Activated CD4-positive, alpha-beta T cell treated with anti-CD3 and anti-CD28 coated beads, Interleukin-2, amount 50 U/mL, for 4 hours (primary cell): ENCODE measurements around the gene FOXC2.

Source experiments
- DNase-seq, 2 experiments: peaks; one replicate each; pipeline ENCODE4 v3.0.0-alpha.2; 2020

FOXC2 gene

GRCh38 chr16:86566601-86566965 lies at the start of gene FOXC2:
Gene FOXC2 (plus strand): TSS chr16:86566829. CDS start chr16:86567336, 507 bp downstream.
- peak; percentile 35 to 41 for DNase-seq

- no peak for DNase-seq
Measured at GRCh38 chr16:86517033-86517432, 49.6 kb upstream of the FOXC2 start.

GRCh38 chr16:86517652-86518258 lies 48.9 kb upstream of the FOXC2 start:
- DNase-seq: no peak

DNA sequence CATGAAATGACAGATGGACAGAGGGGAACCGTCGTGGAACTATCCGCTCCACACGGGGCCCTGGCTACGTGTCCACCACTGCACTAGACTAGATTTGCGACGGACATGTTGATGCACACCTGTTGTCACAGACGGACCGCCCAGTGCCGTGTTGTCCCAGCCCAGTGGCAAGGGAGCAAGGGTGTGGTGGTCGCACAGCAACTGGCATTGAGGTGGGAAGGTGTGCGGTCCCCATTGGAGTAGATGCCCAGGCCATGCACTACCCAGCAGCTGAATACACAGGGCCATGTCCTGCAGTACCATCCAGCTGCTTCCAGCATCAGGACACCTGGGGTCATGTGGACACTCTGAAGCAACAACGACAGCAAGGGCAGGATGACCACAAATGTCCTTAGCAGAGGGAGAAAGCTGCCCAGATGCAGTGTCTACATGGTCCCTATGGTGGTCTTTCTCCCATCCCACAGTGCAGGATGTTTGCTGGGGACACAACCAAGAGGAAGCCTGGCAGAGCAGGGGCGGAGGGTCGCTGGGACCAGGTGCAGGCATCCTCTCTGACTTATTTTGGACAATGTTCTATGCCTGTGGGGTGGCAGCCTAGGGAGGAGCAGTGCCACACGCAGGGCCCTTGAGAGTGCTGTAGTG lies 47.5 kb upstream of the FOXC2 start:
- no peak for DNase-seq

DNA sequence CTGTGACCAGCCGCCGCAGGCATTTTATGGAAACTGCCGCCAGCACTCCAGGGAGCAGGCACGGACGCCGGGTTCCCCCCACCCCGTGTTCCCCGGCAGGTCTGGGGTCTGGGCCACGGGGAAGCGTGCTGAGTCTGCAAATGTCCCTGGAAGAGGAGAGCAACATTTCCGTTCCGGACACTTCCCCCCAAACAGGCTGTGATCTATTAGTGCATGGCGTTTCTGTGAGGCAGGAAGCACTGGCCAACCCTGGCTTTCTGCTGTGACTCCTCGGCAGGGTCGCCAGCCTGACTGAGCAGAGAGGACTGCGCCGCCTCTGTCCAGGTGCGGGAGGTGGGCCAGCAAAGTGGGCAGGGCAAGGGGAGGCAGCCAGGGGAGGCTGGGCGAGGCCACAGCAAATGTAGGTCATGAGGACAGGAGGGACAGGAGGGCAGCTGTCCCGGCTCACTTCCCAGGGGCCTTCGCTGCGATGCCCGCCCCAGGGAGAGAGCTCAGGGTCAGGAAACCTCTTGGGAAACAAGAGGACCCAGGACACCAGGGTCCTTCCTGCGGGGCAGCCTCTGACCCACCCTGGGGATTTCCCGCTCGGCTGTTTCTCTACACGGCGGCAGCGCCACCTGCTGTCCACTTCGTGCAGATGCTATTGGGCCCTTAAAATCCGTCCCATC lies 46.8 kb upstream of the FOXC2 start:
- peak; percentile 23 to 44 for DNase-seq

DNA sequence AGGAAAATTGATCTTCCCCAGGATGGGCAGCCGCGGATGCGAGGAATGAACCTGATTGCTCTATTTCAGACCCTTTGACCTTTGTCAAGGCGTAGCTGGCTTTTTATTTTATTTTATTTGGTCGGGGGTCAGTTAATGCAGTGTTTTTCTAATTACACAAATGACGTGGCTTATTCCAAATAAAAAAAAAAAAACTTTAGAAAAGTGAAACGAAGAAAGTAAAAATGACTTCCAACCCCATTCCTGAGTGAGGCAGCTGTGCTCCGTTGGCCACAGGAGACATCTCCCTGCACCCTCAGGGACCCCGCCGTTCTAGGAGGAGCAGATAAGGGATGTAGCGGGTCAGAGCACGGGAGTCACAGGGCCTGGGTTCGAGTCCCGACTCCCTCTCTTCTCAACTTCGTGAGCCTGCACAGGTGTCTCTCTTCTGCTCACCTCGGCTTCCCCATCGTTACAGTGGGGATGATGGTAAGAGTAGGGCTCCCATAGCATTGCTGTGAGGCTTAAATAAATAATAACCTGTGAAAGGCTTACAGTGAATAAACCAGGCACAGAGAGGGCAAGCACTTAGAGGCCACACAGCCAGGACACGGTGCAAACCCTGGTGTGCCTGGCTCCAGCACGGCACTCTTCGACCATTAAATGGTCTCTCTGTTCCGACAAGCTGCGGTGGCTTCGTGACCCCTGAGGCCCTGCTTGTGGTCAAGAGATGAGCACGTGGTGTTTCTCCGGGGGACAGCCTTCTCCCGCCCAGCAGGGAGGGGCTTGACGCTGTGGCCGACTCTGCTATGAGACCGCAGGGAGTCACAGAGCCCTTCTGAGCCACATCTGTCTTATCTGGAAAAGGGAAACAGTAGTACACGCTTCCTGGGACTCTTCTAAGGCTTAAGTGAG lies 46.1 kb upstream of the FOXC2 start:
- no peak for DNase-seq

GRCh38 chr16:86521236-86522197 lies 45.1 kb upstream of the FOXC2 start:
- DNase-seq: no peak

DNA sequence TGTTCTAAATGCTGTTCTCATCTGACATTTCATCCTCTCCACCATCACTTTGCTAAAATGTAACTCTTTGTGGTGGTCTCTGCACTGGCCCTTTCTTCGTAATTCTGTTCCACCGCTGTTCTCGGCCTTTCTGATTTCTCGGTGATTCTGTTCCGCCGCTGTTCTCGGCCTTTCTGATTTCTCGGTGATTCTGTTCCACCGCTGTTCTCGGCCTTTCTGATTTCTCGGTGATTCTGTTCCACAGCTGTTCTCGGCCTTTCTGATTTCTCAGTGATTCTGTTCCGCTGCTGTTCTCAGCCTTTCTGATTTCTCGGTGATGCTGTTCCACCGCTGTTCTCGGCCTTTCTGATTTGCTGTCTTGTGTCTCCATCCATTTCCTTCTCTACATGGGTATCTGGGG lies 44.0 kb upstream of the FOXC2 start:
- no peak for DNase-seq

DNA sequence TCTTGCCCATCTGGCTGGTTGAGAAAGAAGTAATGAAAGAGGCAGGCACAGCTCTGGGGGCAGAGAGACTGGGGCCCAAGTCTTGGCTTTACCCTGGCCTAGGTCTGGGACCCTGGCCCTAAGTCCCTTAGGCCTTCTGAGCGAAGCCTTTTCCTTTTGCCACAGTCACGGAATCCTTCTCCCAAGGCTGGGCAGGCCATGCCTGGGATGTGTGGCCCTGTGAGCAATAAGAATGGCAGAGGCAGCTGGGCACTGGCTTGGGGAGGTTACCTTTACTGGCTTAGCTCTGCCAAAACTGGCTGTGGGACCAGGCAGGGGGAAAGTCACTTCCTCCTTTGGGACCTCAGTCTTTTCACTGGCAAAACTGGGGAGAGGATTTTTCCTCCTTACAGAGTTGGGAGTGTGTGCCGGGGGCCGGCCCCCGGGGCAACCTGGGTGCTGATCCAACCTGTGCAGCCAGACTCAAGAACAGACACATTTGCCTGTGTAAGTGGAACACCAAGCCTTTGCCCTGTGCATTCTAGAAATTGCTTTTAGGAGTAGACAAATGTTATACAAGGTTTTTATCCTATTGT lies 43.4 kb upstream of the FOXC2 start:
- DNase-seq: no peak

GRCh38 chr16:86524029-86524428 lies 42.6 kb upstream of the FOXC2 start:
- no peak for DNase-seq

GRCh38 chr16:86525696-86526095 lies 40.9 kb upstream of the FOXC2 start:
- DNase-seq: no peak

DNA sequence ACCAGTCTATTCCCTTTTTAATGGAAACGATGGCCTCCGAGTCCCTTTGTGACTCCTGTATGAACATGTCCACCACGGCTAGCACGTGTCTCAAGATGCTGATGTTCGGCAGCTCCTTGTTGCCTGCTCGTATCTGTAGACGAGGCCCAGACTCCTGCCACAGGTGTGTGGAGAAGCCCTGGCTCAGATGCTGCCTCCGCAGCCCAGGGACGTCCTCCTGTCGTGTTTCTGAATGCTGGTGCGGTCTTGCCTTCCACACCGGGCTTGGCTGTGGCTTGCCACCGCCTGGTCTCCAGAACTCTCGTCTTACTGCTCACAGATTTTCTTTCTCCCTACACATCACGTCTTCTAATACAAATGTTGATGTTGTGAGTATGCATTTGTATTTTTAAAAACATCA lies 39.3 kb upstream of the FOXC2 start:
- DNase-seq: no peak

GRCh38 chr16:86528061-86528929 lies 38.3 kb upstream of the FOXC2 start:
- DNase-seq: no peak

GRCh38 chr16:86529160-86529559 lies 37.5 kb upstream of the FOXC2 start:
- no peak for DNase-seq

- DNase-seq: no peak
Measured at GRCh38 chr16:86530251-86531190, 36.1 kb upstream of the FOXC2 start.

DNA sequence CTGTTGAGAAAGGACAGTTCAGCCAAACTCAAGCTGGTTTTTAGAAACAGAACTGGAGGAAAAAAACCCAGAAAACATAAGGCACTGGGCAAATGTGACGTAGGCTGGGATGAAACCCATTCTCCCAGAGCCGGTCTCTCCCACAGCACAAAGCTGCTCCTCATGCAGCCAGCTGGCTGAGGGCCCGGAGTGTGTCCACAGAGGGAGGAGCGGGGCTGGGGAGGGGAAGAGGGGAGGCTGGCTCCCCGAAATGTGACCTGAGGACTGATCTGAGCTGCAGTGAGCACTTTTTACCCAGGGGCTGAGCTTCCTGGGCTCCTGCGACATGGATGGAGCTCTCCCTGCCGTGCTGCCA lies 35.5 kb upstream of the FOXC2 start:
- no peak for DNase-seq

- DNase-seq: no peak
Measured at GRCh38 chr16:86531641-86532525, 34.7 kb upstream of the FOXC2 start.

GRCh38 chr16:86532526-86532815 lies 34.2 kb upstream of the FOXC2 start:
- no peak for DNase-seq

DNA sequence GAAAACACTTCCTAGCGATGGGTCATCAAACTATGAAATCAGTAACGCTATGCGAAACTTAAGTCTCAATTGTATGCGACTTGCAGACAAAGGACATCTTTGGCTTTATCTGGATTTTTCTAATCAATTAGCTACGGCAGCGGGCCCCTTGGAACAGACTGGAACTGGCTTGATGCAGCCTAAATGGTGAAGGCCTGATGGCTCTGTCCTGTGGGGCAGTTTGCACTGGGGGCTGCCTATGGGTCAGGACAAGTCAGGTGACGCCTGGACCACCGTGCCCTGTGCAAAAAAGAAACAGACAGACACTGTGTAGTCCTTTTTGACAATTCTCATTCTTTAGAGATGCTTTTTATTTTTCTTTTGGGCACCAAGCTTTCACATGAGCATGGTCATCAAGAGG lies 33.6 kb upstream of the FOXC2 start:
- DNase-seq: no peak
